Gastrocnemius medialis (tissue), 4 donors: ENCODE results near the gene DMKN.

Experiments
- POLR2A ChIP-seq, 2 donors: fragments of 450-650 bp; IDR thresholded peaks; one replicate each; pipeline ENCODE4 v1.6.1; 2017; ENCODE audit warnings: antibody characterized with exemption in 2 of 2, mild to moderate bottlenecking in 2 of 2, moderate library complexity in 2 of 2
- TF ChIP-seq, protein P1 (sequence below), 5 experiments: fragments of 450-650 bp in 3 of 5; fragments of 200-600 bp in 2 of 5; sonication (generic) in 2 of 5; IDR thresholded peaks in 4 of 5; conservative IDR thresholded peaks in 1 of 5; 1 replicate in 4 of 5; 2 replicates in 1 of 5; pipeline ENCODE4 v1.5.1; 2016 to 2019; ENCODE audit warnings: antibody characterized with exemption in 5 of 5, mild to moderate bottlenecking in 3 of 5, moderate library complexity in 3 of 5

DNA sequence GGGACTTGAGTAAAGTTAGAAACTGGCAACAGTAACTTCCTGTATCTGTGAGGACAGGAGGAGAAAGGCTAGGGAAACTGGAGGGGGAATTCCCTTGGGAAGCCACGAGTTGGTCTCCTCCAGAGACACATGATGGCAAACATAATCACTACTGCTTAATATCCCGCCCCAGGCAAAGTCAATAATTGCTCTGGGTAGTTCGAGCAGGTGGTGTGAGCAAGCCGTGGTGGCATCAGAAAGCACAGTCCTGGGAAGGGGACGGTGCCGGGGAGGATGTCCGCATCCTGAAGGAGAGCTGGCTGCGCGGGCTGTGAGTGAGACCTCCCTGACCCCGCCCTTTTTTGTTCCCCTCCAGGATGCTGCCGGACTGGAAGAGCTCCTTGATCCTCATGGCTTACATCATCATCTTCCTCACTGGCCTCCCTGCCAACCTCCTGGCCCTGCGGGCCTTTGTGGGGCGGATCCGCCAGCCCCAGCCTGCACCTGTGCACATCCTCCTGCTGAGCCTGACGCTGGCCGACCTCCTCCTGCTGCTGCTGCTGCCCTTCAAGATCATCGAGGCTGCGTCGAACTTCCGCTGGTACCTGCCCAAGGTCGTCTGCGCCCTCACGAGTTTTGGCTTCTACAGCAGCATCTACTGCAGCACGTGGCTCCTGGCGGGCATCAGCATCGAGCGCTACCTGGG, 63.9 kb downstream of the DMKN start:
- TF ChIP-seq, protein P1, sequence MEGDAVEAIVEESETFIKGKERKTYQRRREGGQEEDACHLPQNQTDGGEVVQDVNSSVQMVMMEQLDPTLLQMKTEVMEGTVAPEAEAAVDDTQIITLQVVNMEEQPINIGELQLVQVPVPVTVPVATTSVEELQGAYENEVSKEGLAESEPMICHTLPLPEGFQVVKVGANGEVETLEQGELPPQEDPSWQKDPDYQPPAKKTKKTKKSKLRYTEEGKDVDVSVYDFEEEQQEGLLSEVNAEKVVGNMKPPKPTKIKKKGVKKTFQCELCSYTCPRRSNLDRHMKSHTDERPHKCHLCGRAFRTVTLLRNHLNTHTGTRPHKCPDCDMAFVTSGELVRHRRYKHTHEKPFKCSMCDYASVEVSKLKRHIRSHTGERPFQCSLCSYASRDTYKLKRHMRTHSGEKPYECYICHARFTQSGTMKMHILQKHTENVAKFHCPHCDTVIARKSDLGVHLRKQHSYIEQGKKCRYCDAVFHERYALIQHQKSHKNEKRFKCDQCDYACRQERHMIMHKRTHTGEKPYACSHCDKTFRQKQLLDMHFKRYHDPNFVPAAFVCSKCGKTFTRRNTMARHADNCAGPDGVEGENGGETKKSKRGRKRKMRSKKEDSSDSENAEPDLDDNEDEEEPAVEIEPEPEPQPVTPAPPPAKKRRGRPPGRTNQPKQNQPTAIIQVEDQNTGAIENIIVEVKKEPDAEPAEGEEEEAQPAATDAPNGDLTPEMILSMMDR (IDR thresholded peaks at IDR 0.05 in 4 of 5, conservative IDR thresholded peaks at IDR 0.05 in 1 of 5), result no peak
- TF ChIP-seq POLR2A (IDR thresholded peaks at IDR 0.05), result no peak
